H9 (cell line): Measurements from ENCODE around the gene TMEM174. TPM values are rescaled to one million over a fixed set of nuclear protein-coding genes. Genes with fewer than 3 reads are reported as not detected.

ENCODE experiments used
- DNase-seq: peaks from one replicate; pipeline ENCODE4 v3.0.0-alpha.2; 2017
- H2AFZ ChIP-seq: one replicate; pipeline ENCODE4 v1.6.1; 2013; ENCODE audit warnings: mild to moderate bottlenecking, low read length, control low read depth, moderate library complexity
- H2AK5ac ChIP-seq: 2 replicates; pipeline ENCODE4 v1.6.1; 2013; ENCODE audit warnings: low read length, control low read depth, mixed read lengths; ENCODE audit not compliant: insufficient read length
- H2BK120ac ChIP-seq: one replicate; pipeline ENCODE4 v1.6.1; 2013; ENCODE audit warnings: low read depth, mild to moderate bottlenecking, low read length, control low read depth, inconsistent platforms; ENCODE audit not compliant: poor library complexity, severe bottlenecking
- H2BK12ac ChIP-seq: 2 replicates; pipeline ENCODE4 v1.6.1; 2013; ENCODE audit warnings: low read length, control low read depth, mixed read lengths, low read depth; ENCODE audit not compliant: insufficient read length
- H2BK15ac ChIP-seq: 2 replicates; pipeline ENCODE4 v1.6.1; 2013; ENCODE audit warnings: low read depth, low read length, control low read depth
- H2BK20ac ChIP-seq: one replicate; pipeline ENCODE4 v1.6.1; 2013; ENCODE audit warnings: low read depth, mild to moderate bottlenecking, low read length, control low read depth, inconsistent platforms; ENCODE audit not compliant: poor library complexity, severe bottlenecking
- H2BK5ac ChIP-seq: 2 replicates; pipeline ENCODE4 v1.6.1; 2013; ENCODE audit warnings: low read length, control low read depth, mixed read lengths; ENCODE audit not compliant: insufficient read length
- H3K14ac ChIP-seq: 2 replicates; pipeline ENCODE4 v1.6.1; 2013; ENCODE audit warnings: low read length, control low read depth; ENCODE audit not compliant: insufficient read depth
- H3K18ac ChIP-seq: 2 replicates; pipeline ENCODE4 v1.6.1; 2013; ENCODE audit warnings: low read depth, mild to moderate bottlenecking, mixed read lengths, low read length, control low read depth; ENCODE audit not compliant: insufficient read length
- H3K23ac ChIP-seq: 2 replicates; pipeline ENCODE4 v1.6.1; 2013; ENCODE audit warnings: low read length, control low read depth, mixed read lengths, low read depth; ENCODE audit not compliant: insufficient read length
- H3K23me2 ChIP-seq: 2 replicates; pipeline ENCODE4 v1.6.1; 2013; ENCODE audit warnings: low read depth, mild to moderate bottlenecking, mixed read lengths, low read length, control low read depth; ENCODE audit not compliant: insufficient read length, poor library complexity, severe bottlenecking
- H3K27ac ChIP-seq: 2 replicates; pipeline ENCODE4 v1.5.1; 2013; ENCODE audit warnings: low read length, control low read depth, mixed read lengths, low read depth; ENCODE audit not compliant: insufficient read length
- H3K27me3 ChIP-seq: 2 replicates; pipeline ENCODE4 v1.6.1; 2013; ENCODE audit warnings: low read length, control low read depth, inconsistent platforms; ENCODE audit not compliant: insufficient read depth
- H3K4ac ChIP-seq: 2 replicates; pipeline ENCODE4 v1.6.1; 2013; ENCODE audit warnings: low read depth, mild to moderate bottlenecking, control low read depth, inconsistent platforms, low read length, moderate library complexity
- H3K4me1 ChIP-seq: 2 replicates; pipeline ENCODE4 v1.6.1; 2013; ENCODE audit warnings: low read length, control low read depth, inconsistent platforms; ENCODE audit not compliant: insufficient read depth
- H3K4me2 ChIP-seq: 2 replicates; pipeline ENCODE4 v1.6.1; 2013; ENCODE audit warnings: low read length, control low read depth, mixed read lengths; ENCODE audit not compliant: insufficient read length, insufficient read depth
- H3K56ac ChIP-seq: 2 replicates; pipeline ENCODE4 v1.6.1; 2013; ENCODE audit warnings: low read depth, mild to moderate bottlenecking, mixed read lengths, low read length, control low read depth; ENCODE audit not compliant: insufficient read length
- H3K79me1 ChIP-seq: 2 replicates; pipeline ENCODE4 v1.6.1; 2013; ENCODE audit warnings: low read depth, mild to moderate bottlenecking, moderate library complexity, low read length, control low read depth, inconsistent platforms; ENCODE audit not compliant: insufficient read depth, poor library complexity, severe bottlenecking
- H3K79me2 ChIP-seq: 2 replicates; pipeline ENCODE4 v1.6.1; 2013; ENCODE audit warnings: low read length, control low read depth, inconsistent platforms; ENCODE audit not compliant: insufficient read depth
- H3K9ac ChIP-seq: 2 replicates; pipeline ENCODE4 v1.6.1; 2013; ENCODE audit warnings: low read length, control low read depth, mixed read lengths; ENCODE audit not compliant: insufficient read length; ENCODE audit errors: extremely low read depth
- H3K9me3 ChIP-seq: one replicate; pipeline ENCODE4 v1.6.1; 2013; ENCODE audit warnings: low read depth, low read length, inconsistent platforms; ENCODE audit not compliant: control insufficient read depth
- H3T11ph ChIP-seq: one replicate; pipeline ENCODE4 v1.6.1; 2013; ENCODE audit warnings: mild to moderate bottlenecking, low read length, control low read depth, inconsistent platforms
- H4K20me1 ChIP-seq: one replicate; pipeline ENCODE4 v1.6.1; 2013; ENCODE audit not compliant: control insufficient read depth, insufficient read length, insufficient read depth
- H4K5ac ChIP-seq: 2 replicates; pipeline ENCODE4 v1.6.1; 2013; ENCODE audit warnings: low read depth, mild to moderate bottlenecking, mixed read lengths, low read length, control low read depth; ENCODE audit not compliant: insufficient read length
- H4K8ac ChIP-seq: replicated peaks from 2 replicates; pipeline ENCODE4 v1.6.1; 2013; ENCODE audit warnings: low read length, control low read depth, mixed read lengths, low read depth; ENCODE audit not compliant: insufficient read length
- H4K91ac ChIP-seq: 2 replicates; pipeline ENCODE4 v1.6.1; 2013; ENCODE audit warnings: low read depth, mild to moderate bottlenecking, moderate library complexity, mixed read lengths, low read length, control low read depth; ENCODE audit not compliant: insufficient read length
- H3K27ac Mint-ChIP-seq, 3 experiments: 2 replicates in 2 of 3; 3 replicates in 1 of 3; pipeline ENCODE4 v1.8.0; 2020 to 2021; ENCODE audit warnings: mixed read lengths in 3 of 3, mild to moderate bottlenecking in 1 of 3, moderate library complexity in 1 of 3
- H3K27me3 Mint-ChIP-seq: 2 replicates; pipeline ENCODE4 v1.8.0; 2021; ENCODE audit warnings: low read depth, mild to moderate bottlenecking, moderate library complexity, mixed read lengths
- H3K36me3 Mint-ChIP-seq, 3 experiments: 2 replicates in 2 of 3; 3 replicates in 1 of 3; pipeline ENCODE4 v1.8.0; 2020 to 2021; ENCODE audit warnings: low read depth in 3 of 3, mixed read lengths in 3 of 3; ENCODE audit not compliant: insufficient read depth in 1 of 3
- H3K4me1 Mint-ChIP-seq, 2 experiments: 2 replicates each; pipeline ENCODE4 v1.8.0; 2020; ENCODE audit warnings: mixed read lengths in 2 of 2
- H3K4me3 Mint-ChIP-seq, 2 experiments: 2 replicates in 1 of 2; 3 replicates in 1 of 2; pipeline ENCODE4 v1.8.0; 2020 to 2021; ENCODE audit warnings: mild to moderate bottlenecking in 2 of 2, mixed read lengths in 2 of 2, moderate library complexity in 1 of 2
- H3K9me3 Mint-ChIP-seq, 2 experiments: 2 replicates in 1 of 2; 3 replicates in 1 of 2; pipeline ENCODE4 v1.8.0; 2020; ENCODE audit warnings: mild to moderate bottlenecking in 2 of 2, mixed read lengths in 2 of 2, moderate library complexity in 1 of 2
- CTCF ChIP-seq: fragments of 200-600 bp; sonication (generic); conservative IDR thresholded peaks from 3 replicates; pipeline ENCODE4 v1.8.0; 2021; ENCODE audit warnings: antibody characterized with exemption, mild to moderate bottlenecking
- WGBS: extraction: QIAGEN DNeasy Blood & Tissue Kit; methylation state at CpG from one replicate; pipeline ENCODE4 v1.1.7; 2013; ENCODE audit warnings: missing lambda C conversion rate, low lambda C conversion rate, mixed read lengths; ENCODE audit not compliant: insufficient read length; ENCODE audit errors: extremely low coverage; 5-methylcytosine and 5-hydroxymethylcytosine counted together
- total RNA-seq: library from RNA; stranded (reverse); gene quantifications from 2 replicates; pipeline ENCODE4 v1.2.1, GENCODE V29; 2021

TMEM174 gene
- total RNA-seq, 1 experiment from 2014 or later, result not detected

DNA sequence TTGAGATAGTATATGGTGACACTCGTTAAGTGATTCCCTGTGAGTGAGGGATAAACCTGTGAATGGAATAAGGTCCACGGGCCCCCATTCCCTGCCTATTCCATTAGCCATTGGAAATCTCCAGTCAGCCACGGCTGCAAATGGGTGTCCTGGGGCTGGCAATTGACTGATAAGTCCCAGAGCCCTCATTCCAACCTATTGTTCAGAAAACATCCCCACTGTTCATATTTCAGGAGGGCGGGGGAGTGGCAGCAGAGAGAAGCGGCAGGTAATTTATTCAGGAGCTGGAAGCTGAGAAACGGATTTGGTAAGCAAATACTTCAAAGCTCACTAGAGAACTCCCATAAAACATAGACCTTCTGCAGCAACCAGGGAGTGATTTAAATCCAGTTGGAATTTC is 42.0 kb downstream of the TMEM174 start:
- Mint-ChIP-seq H3K4me3 (peak overlapping the region; percentile 58 to 75; a peak in 4 of 5 replicates), H3K27me3 (peaks cover 92% of the 10 kb centered on the region), H3K36me3 (peaks cover under 1 to 3% (median under 1%) of the 10 kb centered on the region in 3 experiments; a peak in 4 of 7 replicates), H3K9me3 (peaks cover 6 to 10% of the 10 kb centered on the region in 2 experiments; a peak in 4 of 5 replicates), H3K27ac (no peak overlapping the region), H3K4me1 (peaks cover 28% of the 10 kb centered on the region in 2 experiments)
- Histone ChIP-seq H3K14ac (no peak overlapping the region), H3K9me3 (no peaks in the 10 kb centered on the region), H4K5ac (no peak overlapping the region), H2BK5ac (no peak overlapping the region), H3K18ac (no peak overlapping the region), H3K4me1 (peaks cover 2% of the 10 kb centered on the region; the same call in 1 of the 2 replicates), H3K27me3 (peaks cover 16% of the 10 kb centered on the region; the same call in 1 of the 2 replicates), H2BK120ac (no peak overlapping the region), H3K56ac (no peak overlapping the region), H3K23ac (no peak overlapping the region), H3K27ac (no peak overlapping the region), H3K4me2 (peak overlapping the region; percentile 89), H2BK15ac (no peak overlapping the region), H3T11ph (no peak overlapping the region), H4K20me1 (no peaks in the 10 kb centered on the region), H3K4ac (no peak overlapping the region), H2BK20ac (no peak overlapping the region), H4K8ac (no peak overlapping the region), H2AFZ (no peak overlapping the region), H4K91ac (no peak overlapping the region), H3K9ac (no peak overlapping the region), H3K79me1 (no peaks in the 10 kb centered on the region), H2BK12ac (no peak overlapping the region), H3K23me2 (peaks cover 10% of the 10 kb centered on the region), H2AK5ac (no peak overlapping the region), H3K79me2 (no peaks in the 10 kb centered on the region)
- no peak for DNase-seq
- TF ChIP-seq CTCF, result no peak
- no CpG with 5 or more reads among the region's 6 CpGs for WGBS
